ENCODE results near the gene PALS1. TPM values are rescaled to one million over a fixed set of nuclear protein-coding genes. Genes with fewer than 3 reads are reported as not detected.

The PALS1 gene
- total RNA-seq, 2 donors from 2014 or later = 26.0 to 29.6 TPM

DNA sequence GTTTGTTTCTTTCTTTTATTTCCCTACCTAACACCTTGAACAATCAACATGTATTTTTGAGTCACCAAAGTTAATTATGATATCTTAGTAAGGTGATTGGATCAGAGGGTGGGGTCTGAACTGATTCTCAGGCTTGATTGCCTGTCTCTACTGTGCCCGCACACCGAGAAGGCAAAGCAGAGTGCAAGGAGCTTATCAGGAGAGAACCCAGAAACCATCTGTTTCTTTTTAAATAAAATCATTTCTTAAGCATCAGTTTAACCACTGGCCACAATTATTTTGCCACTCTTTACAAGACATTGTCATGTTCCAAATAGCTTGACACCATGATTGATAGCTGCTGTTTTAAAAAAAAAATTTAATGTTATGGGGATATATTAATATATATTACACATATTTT is 48.9 kb upstream of the PALS1 start:
- WGBS, 2 experiments (ENCODE audit: insufficient coverage in 1 of 2, insufficient read length in 1 of 2) = 98% methylated on average over 2 of the region's 2 CpGs; no CpG with 5 or more reads in 1 of the 2 experiments
- peaks cover 2% of the 10 kb centered on the region for H3K27me3 Mint-ChIP-seq (ENCODE audit: insufficient read depth)

GRCh38 chr14:67195279-67195678 is 46.0 kb upstream of the PALS1 start:
- Mint-ChIP-seq H3K36me3 (ENCODE audit: low read depth) (no peaks in the 10 kb centered on the region), H3K27me3 (ENCODE audit: insufficient read depth) (peaks cover 2% of the 10 kb centered on the region), H3K4me1 (no peaks in the 10 kb centered on the region), H3K4me3 (no peak overlapping the region), H3K27ac (no peak overlapping the region), H3K9me3 (no peaks in the 10 kb centered on the region)
- DNase-seq = no peak
- Histone ChIP-seq H3K36me3 (ENCODE audit: control insufficient read depth, insufficient read depth, low read length) (no peaks in the 10 kb centered on the region), H3K9me3 (ENCODE audit: control insufficient read depth, low read length) (no peaks in the 10 kb centered on the region), H3K9ac (ENCODE audit: extremely low read depth, low read length, poor library complexity, severe bottlenecking) (no peak overlapping the region), H3K27me3 (ENCODE audit: control insufficient read depth, insufficient read depth, low read length, poor library complexity, severe bottlenecking) (no peaks in the 10 kb centered on the region), H3K4me1 (ENCODE audit: control insufficient read depth, insufficient read depth, low read length) (no peaks in the 10 kb centered on the region), H3K4me3 (ENCODE audit: low read length) (no peak overlapping the region), H3K27ac (ENCODE audit: low read depth, low read length) (no peak overlapping the region)
- WGBS, 2 experiments (ENCODE audit: insufficient coverage in 1 of 2, insufficient read length in 1 of 2) = 96 to 100% methylated on average over 1 to 2 of the region's 2 CpGs
- TF ChIP-seq, protein P1, sequence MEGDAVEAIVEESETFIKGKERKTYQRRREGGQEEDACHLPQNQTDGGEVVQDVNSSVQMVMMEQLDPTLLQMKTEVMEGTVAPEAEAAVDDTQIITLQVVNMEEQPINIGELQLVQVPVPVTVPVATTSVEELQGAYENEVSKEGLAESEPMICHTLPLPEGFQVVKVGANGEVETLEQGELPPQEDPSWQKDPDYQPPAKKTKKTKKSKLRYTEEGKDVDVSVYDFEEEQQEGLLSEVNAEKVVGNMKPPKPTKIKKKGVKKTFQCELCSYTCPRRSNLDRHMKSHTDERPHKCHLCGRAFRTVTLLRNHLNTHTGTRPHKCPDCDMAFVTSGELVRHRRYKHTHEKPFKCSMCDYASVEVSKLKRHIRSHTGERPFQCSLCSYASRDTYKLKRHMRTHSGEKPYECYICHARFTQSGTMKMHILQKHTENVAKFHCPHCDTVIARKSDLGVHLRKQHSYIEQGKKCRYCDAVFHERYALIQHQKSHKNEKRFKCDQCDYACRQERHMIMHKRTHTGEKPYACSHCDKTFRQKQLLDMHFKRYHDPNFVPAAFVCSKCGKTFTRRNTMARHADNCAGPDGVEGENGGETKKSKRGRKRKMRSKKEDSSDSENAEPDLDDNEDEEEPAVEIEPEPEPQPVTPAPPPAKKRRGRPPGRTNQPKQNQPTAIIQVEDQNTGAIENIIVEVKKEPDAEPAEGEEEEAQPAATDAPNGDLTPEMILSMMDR (conservative IDR thresholded peaks at IDR 0.05) = no peak

More for the DNA sequence above, 48.9 kb upstream of the PALS1 start:
- peaks cover 3% of the 10 kb centered on the region for H3K4me1 Mint-ChIP-seq
- Histone ChIP-seq H3K9me3 (ENCODE audit: control insufficient read depth, low read length) (no peaks in the 10 kb centered on the region), H3K4me1 (ENCODE audit: control insufficient read depth, insufficient read depth, low read length) (no peaks in the 10 kb centered on the region), H3K27me3 (ENCODE audit: control insufficient read depth, insufficient read depth, low read length, poor library complexity, severe bottlenecking) (no peaks in the 10 kb centered on the region), H3K36me3 (ENCODE audit: control insufficient read depth, insufficient read depth, low read length) (no peaks in the 10 kb centered on the region), H3K27ac (ENCODE audit: low read depth, low read length) (no peak overlapping the region), H3K4me3 (ENCODE audit: low read length) (no peak overlapping the region), H3K9ac (ENCODE audit: extremely low read depth, low read length, poor library complexity, severe bottlenecking) (no peak overlapping the region)
- H3K4me3 Mint-ChIP-seq = no peak overlapping the region
- DNase-seq = no peak
- no peaks in the 10 kb centered on the region for H3K36me3 Mint-ChIP-seq (ENCODE audit: low read depth)
- no peaks in the 10 kb centered on the region for H3K9me3 Mint-ChIP-seq
- TF ChIP-seq, protein P1 (conservative IDR thresholded peaks at IDR 0.05) = no peak
- H3K27ac Mint-ChIP-seq = no peak overlapping the region

DNA sequence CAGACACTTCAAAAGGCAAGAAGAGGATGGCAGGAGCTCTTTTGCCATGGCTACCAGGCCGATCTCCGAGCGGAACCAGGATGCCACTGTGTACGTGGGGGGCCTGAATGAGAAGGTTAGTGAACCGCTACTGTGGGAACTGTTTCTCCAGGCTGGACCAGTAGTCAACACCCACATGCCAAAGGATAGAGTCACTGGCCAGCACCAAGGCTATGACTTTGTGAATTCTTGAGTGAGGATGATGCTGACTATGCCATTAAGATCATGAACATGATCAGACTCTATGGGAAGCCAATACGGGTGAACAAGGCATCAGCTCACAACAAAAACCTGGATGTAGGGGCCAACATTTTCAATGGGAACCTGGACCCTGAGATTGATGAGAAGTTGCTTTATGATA is 42.2 kb upstream of the PALS1 start:
- WGBS, 2 experiments (ENCODE audit: insufficient coverage in 1 of 2, insufficient read length in 1 of 2) = 92% methylated on average over 5 to 6 of the region's 6 CpGs
- Histone ChIP-seq H3K9me3 (ENCODE audit: control insufficient read depth, low read length) (no peaks in the 10 kb centered on the region), H3K9ac (ENCODE audit: extremely low read depth, low read length, poor library complexity, severe bottlenecking) (no peak overlapping the region), H3K27me3 (ENCODE audit: control insufficient read depth, insufficient read depth, low read length, poor library complexity, severe bottlenecking) (no peaks in the 10 kb centered on the region), H3K27ac (ENCODE audit: low read depth, low read length) (no peak overlapping the region), H3K4me3 (ENCODE audit: low read length) (no peak overlapping the region), H3K36me3 (ENCODE audit: control insufficient read depth, insufficient read depth, low read length) (no peaks in the 10 kb centered on the region), H3K4me1 (ENCODE audit: control insufficient read depth, insufficient read depth, low read length) (no peaks in the 10 kb centered on the region)
- DNase-seq = no peak
- TF ChIP-seq, protein P1 (conservative IDR thresholded peaks at IDR 0.05) = no peak
- H3K9me3 Mint-ChIP-seq = no peaks in the 10 kb centered on the region
- H3K4me1 Mint-ChIP-seq = no peaks in the 10 kb centered on the region
- H3K27ac Mint-ChIP-seq = no peak overlapping the region
- H3K4me3 Mint-ChIP-seq = no peak overlapping the region
- H3K27me3 Mint-ChIP-seq (ENCODE audit: insufficient read depth) = no peaks in the 10 kb centered on the region
- no peaks in the 10 kb centered on the region for H3K36me3 Mint-ChIP-seq (ENCODE audit: low read depth)
